Measurements from ENCODE around the gene TTLL12. TPM values are rescaled to one million over a fixed set of nuclear protein-coding genes. Genes with fewer than 3 reads are reported as not detected.

TTLL12 gene
- total RNA-seq, 2 experiments from 2014 or later, result 115 to 118 TPM

Other genes starting within 250 kb of the TTLL12 start
- gene PACSIN2, start 172.0 kb downstream of the TTLL12 start, total RNA-seq, result 10 to 100 TPM; 28.8 to 30.6 TPM
- gene TTLL1, start 97.7 kb downstream of the TTLL12 start, total RNA-seq, result 1 to 10 TPM; 5.1 to 5.6 TPM
- gene BIK, start 76.4 kb downstream of the TTLL12 start, total RNA-seq, result 1 to 10 TPM; 3.5 to 4.4 TPM
- gene MCAT, start 43.7 kb downstream of the TTLL12 start, total RNA-seq, result 10 to 100 TPM; 27.6 to 31.0 TPM
- gene TSPO, start 35.6 kb downstream of the TTLL12 start, total RNA-seq, result 100 to 1,000 TPM; 101 to 104 TPM
- gene SCUBE1, start 156.2 kb upstream of the TTLL12 start, total RNA-seq, result under 1 TPM; 0.08 to 0.31 TPM
- gene MPPED1, start 224.9 kb upstream of the TTLL12 start, total RNA-seq, result not detected